ENCODE measurements around the gene KMT2B.
A peak's percentile ranks its signal among the peaks of the same experiment; 100 is the strongest.

KMT2B gene

GRCh38 chr19:35704218-35704617 lies 13.6 kb upstream of the KMT2B start, which contains the start of gene ZBTB32:
Gene ZBTB32, plus strand, starts transcription at chr19:35704558. Its CDS starts 10,069 bp downstream, at chr19:35714627.
- ChIA-PET POLR2A (no interaction called here), CTCF (interaction anchor here (1.2 to 11.4 kb wide), 2 partner anchors 9 to 10 kb away, joined by 3 to 184 read pairs; no protein-coding TSS in a partner anchor)
- no peak for DNase-seq (ENCODE audit: extremely low spot score)
- TF ChIP-seq CTCF (IDR thresholded peaks at IDR 0.05; ENCODE audit: control extremely low read depth, extremely low read depth, low read depth, missing control alignments): no peak

GRCh38 chr19:35708391-35708790 lies 9.4 kb upstream of the KMT2B start:
- ChIA-PET CTCF (interaction anchor here (1.2 kb wide), 1 partner anchor 13 kb away, joined by 9 read pairs; no protein-coding TSS in a partner anchor), POLR2A (interaction anchor here (0.5 kb wide), 1 partner anchor 40 kb away, joined by 3 read pairs; no protein-coding TSS in a partner anchor)
- no peak for TF ChIP-seq CTCF (IDR thresholded peaks at IDR 0.05; ENCODE audit: control extremely low read depth, extremely low read depth, low read depth, missing control alignments)
- DNase-seq (ENCODE audit: extremely low spot score): no peak

GRCh38 chr19:35710784-35711723 lies 6.7 kb upstream of the KMT2B start:
- DNase-seq (ENCODE audit: extremely low spot score): peak; percentile 68
- POLR2A ChIA-PET: interaction anchor here (0.5 to 5.0 kb wide), 5 partner anchors 9 to 43 kb away, joined by 3 to 42 read pairs (median 8); partner anchors contain the start of gene LIN37
- TF ChIP-seq CTCF (IDR thresholded peaks at IDR 0.05; ENCODE audit: control extremely low read depth, extremely low read depth, low read depth, missing control alignments): no peak
- CTCF ChIA-PET: interaction anchor here (0.7 to 6.0 kb wide), 8 partner anchors 11 to 220 kb away, joined by 3 to 184 read pairs (median 4); partner anchors contain the start of genes LIN37, U2AF1L4 and ZBTB32

GRCh38 chr19:35712567-35713505 lies 5.0 kb upstream of the KMT2B start:
- ChIA-PET POLR2A (interaction anchor here (0.7 to 5.0 kb wide), 9 partner anchors 10 to 40 kb away, joined by 3 to 42 read pairs (median 3); partner anchors contain the start of gene LIN37), CTCF (interaction anchor here (2.1 to 6.0 kb wide), 3 partner anchors 13 to 218 kb away, joined by 6 to 184 read pairs (median 23); partner anchors contain the start of gene ZBTB32)

GRCh38 chr19:35713506-35713850 lies 4.3 kb upstream of the KMT2B start:
- POLR2A ChIA-PET: interaction anchor here (0.7 to 5.0 kb wide), 4 partner anchors 11 to 39 kb away, joined by 3 to 42 read pairs (median 5); no protein-coding TSS in a partner anchor
- CTCF ChIA-PET: interaction anchor here (2.1 to 6.0 kb wide), 3 partner anchors 14 to 218 kb away, joined by 6 to 184 read pairs (median 23); partner anchors contain the start of gene ZBTB32
- TF ChIP-seq CTCF (IDR thresholded peaks at IDR 0.05; ENCODE audit: control extremely low read depth, extremely low read depth, low read depth, missing control alignments): no peak
- DNase-seq (ENCODE audit: extremely low spot score): no peak

More at GRCh38 chr19:35712567-35713505, 5.0 kb upstream of the KMT2B start:
- TF ChIP-seq CTCF (IDR thresholded peaks at IDR 0.05; ENCODE audit: control extremely low read depth, extremely low read depth, low read depth, missing control alignments): no peak
- peak; percentile 83 for DNase-seq (ENCODE audit: extremely low spot score)

Data from GM10248 (cell line).